Stimulated activated CD8-positive, alpha-beta memory T cell treated with anti-CD3 and anti-CD28 coated beads, Interleukin-7, amount 100 ng/mL, for 24 hours (primary cell): Measurements from ENCODE around the gene OR2A5.
"Not testable (repeated sequence)": the region's sequence is repeated elsewhere in the genome, so short reads cannot be mapped to it uniquely, and the experiment has no call there.

ENCODE experiments used
- DNase-seq: peaks from one replicate; pipeline ENCODE4 v3.0.0-alpha.2; 2020; ENCODE audit warnings: low read depth

OR2A5 gene

DNA sequence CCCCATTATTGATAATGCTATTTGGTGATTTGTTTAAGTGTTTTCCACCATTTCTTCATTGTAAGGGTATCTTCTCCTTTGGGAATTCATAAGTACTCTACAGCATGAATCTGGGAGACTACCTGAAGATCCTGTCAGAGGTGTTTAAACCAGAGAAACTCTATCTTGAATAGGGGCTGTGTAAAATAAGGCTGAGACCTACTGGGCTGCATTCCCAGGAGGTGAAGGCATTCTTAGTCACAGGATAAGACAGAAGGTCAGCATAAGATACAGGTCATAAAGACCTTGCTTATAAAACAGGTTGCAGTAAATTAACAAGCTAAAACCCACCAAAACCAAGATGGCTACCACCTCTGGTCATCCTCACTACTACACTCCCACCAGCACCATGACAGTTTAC lies 13.4 kb upstream of the OR2A5 start:
- no peak for DNase-seq

DNA sequence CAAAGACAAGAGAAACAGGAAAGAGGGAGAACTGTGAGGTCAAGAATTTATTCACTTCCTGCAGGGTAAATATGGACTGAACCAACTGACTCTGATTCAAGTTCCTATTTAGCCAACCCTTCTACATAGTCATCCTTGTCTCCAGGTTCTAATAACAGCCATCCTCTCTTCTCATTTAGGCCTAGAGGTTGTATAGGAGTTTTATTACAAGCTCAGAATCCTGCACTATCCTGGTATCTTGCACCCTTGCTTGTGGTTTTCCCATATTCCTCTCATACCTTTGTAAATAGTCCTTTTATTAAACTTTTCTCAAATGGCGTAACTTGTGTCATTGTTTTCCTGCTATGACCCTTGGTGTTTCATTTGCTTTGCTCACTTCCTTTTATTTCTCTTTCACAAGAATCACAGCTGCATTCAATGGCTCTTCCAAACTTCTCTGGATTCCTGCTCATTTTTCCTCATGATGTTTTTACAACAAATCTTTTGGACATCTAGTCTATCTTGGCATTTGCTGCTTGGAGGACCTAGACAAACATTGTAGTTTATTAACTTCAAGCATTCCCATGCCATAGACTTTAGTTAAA lies 12.4 kb upstream of the OR2A5 start:
- no peak for DNase-seq

DNA sequence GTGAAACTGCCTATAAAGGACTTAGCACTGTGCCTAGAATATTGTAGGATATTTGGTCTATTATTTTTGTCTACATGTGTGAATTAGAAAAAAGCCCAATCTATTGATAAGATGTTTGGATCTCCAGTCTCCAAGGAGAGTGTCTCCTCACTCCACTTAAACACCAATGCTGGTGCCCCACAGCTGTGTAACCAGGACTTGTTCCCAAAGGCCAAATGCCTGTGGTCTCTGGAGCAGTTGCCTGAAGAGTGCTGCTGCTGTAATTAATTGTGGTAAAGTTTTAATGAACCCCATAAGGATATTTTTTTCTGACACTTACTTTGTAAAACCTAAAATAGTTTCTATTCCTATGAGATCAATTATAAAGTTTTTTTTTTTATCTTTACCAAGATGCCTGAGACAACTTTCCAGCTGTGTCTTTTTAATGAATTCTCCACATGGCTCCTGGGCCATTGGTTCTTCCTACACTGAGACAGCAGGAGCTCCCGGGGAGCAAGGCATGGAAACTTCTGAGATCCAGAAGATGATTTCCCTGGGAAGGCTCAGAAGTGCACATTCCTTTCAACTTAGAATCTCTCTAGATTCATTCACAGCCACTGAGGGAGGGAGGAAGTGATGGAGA lies 11.2 kb upstream of the OR2A5 start:
- DNase-seq: no peak

DNA sequence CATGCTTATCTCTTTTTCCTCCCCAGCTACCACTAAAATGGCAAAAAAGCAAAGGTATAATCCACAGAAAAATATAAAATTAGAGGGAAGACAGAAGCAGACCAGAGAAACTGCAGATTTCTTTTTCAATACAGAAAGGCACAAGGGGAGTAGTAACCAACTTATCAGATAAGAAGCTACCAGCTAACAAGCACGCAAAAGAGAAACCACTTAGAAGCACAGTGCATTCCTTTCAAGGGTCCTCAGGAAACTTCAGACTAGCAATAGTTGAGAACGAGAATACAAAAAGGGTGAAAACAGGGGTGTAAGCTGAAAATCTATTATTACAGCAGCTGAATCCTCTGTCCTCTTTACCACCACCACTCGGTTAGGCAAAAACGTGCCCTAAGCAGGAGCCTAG lies 9.9 kb upstream of the OR2A5 start:
- DNase-seq: no peak

DNA sequence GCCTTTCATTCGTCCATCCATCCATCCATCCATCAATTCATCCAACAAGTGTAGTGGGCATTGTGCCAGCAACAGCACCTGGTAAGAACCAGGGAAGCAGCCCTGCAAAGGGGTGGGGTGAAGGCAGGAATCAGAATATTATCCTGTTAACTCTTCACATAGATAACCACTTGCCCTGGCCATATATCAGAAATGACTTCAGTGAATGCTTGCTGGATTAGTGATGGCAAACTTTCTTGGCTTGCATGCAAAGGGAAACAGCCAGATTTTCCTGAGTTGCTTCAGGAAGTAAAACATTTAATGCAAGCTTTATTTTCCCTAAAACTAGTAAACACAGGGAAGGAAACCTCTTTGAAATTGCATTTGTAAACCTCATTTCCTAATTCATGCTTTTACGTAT lies 743 bp downstream of the OR2A5 start:
- DNase-seq: no peak

DNA sequence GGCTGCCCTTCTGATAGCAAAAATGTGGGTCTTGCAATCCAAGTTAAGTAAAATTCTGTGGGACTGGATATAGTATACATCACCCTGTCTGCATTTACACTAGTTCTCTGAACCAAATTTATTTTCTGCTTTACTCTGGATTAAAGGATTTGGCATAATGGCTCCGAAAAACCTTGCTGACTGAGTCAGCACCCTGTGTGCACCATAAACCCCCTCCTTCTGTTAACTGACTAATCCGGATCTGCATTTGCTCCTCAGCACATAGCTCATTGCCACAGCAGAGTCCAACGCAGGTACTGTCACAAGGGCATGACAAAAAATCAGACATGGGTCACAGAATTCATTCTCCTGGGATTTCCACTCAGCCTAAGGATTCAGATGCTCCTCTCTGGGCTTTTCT lies 1.3 kb downstream of the OR2A5 start:
- DNase-seq: no peak

DNA sequence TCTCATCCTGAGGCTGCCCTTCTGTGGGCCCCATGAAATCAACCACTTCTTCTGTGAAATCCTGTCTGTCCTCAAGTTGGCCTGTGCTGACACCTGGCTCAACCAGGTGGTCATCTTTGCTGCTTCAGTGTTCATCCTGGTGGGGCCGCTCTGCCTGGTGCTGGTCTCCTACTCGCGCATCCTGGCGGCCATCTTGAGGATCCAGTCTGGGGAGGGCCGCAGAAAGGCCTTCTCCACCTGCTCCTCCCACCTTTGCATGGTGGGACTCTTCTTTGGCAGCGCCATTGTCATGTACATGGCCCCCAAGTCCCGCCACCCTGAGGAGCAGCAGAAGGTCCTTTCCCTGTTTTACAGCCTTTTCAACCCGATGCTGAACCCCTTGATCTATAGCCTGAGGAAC lies 2.1 kb downstream of the OR2A5 start:
- DNase-seq: not testable (repeated sequence)

DNA sequence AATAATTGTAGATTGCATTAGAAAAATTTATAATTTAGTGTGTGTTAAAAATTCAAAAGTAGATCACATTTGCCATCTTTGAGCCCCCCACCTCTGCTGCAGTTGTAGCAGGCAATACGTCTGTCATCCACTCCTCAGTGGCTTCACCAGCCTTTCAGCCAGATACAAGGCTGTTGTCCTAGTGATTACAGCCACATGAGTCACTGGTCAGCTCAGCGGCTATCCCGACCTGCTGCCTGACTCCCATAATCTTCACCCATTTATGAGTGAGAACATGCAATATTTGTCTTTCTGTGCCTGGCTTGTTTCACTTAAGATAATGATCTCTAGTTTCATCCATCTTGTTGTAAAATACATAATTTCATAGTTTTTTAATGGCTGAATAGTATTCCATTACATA lies 9.2 kb downstream of the OR2A5 start:
- no peak for DNase-seq

DNA sequence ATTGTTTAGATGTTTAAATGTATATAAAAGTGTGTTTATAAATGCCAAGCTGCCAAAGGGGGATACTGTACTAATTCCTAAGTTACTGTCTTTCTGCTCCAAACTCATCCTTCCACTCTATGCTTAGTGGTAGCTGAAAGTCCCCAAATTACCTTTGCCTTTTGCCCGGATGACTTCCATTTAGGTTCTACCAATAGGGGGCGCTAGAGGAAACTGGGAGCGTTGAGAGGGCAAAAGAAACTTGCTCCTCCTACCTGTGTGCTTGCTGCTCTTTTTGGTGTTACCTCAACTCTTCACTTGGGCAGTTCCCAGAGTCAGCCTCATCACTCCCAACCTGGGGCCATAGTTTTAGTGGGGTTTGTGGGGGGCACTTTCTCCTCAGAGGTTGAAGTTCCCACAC lies 15.0 kb downstream of the OR2A5 start:
- no peak for DNase-seq

DNA sequence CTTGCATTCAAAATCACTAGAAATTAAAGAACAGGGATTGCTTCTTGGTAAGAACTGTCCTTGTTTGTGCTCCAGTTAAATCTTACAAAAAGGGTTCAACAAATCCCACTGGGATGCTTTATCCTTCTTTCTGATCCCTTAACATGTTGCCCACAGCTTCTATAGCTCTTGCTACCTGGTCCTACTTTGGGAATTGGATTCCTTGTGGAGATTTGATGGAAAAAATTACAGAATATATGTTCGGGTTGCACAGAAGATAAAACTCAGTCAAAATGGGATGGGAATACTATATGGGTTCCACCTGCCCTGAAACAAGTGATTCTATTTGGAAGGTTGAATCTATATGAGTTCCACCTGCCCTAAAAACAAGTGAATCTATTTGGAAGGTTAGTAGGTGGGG lies 20.8 kb downstream of the OR2A5 start, which contains the start of gene OR2A25:
Gene OR2A25, plus strand, starts transcription at position 301 of the 400 bp plus-strand sequence. CDS start 4,409 bp downstream, outside the sequence.
- no peak for DNase-seq

DNA sequence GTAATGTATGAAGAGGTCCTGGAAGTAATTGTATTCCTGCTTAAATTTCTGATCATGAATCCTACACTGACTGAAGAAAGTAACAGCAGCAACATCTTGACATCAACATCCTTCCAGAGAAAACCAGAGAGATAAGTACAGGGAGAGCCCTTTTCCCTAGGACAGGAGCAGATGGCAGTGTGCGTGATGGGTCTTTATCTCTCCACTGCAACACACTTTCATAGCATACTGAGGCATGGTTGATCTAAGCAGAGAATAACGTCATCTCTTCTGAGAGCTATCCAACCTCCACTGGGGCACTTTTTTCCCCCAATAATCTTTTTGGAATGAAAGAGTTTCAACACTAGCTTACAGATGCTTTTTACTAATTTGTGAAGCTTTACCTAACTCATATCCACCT lies 21.2 kb downstream of the OR2A5 start:
- DNase-seq: no peak

DNA sequence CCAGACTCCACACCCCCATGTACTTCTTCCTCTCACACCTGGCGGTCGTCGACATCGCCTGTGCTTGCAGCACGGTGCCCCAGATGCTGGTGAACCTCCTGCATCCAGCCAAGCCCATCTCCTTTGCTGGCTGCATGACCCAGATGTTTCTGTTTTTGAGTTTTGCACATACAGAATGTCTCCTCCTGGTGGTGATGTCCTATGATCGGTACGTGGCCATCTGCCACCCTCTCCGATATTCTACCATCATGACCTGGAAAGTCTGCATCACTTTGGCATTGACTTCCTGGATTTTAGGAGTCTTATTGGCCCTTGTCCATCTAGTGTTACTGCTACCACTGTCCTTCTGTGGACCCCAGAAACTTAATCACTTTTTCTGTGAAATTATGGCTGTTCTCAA lies 25.6 kb downstream of the OR2A5 start:
- no peak for DNase-seq

DNA sequence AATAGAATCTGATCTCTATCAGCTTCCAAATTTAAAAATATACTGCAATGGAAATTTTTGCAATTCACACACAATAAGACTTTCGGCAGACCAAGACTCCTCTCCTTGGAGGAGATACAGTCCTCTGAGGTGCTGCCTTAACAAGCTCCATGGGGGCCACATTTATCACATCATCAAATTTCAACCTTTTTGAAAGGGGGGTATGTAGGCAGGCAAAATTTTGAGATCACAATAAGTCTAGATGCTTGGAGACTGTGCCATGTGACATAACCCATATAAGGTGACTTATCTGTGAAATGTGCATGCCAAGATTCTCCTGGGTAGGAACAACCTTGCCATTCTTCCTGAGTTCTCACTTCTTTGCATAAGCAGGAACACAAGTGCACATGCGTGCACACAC lies 37.2 kb downstream of the OR2A5 start, which contains the start of gene OR2A12:
Gene OR2A12, plus strand, starts transcription at position 301 of the 400 bp plus-strand sequence. CDS start 8,830 bp downstream, outside the sequence.
- no peak for DNase-seq

DNA sequence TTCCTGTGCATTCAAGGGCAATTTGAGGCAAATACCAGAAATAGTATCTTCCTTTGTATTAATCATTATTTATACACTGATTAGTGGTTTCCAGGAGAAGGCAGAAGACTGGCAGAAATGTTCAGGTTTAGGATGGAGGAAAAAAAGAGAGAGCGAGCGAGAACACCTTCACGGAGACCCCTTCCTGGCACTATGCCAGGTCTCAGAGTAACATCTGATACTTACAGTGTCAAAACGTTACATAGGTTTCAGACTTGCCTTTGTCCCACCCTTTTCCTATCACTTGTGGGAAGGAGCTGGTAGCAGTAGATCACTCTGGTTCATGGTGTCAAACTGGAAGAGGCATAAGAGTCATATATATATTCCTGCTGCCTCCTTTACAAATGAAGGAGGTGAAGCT lies 38.0 kb downstream of the OR2A5 start:
- DNase-seq: no peak

DNA sequence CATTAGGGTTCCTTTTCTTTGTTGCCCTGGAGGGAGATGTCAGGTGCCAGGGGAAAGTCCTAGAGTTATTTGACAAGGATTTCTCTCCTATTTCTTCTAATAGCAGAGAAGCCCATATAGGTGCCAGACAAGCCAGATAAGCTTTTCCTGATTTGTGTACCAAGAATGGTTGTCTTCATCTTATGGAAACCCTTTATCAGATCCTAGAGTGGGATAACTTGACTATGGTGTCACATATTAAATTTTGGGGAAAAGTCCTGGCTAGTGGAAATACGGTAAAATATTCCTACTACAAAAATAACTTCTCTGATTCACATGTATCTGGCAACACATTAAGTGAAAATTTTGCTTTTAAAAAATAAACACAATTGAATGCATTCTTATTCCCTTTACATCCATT lies 38.5 kb downstream of the OR2A5 start:
- no peak for DNase-seq

DNA sequence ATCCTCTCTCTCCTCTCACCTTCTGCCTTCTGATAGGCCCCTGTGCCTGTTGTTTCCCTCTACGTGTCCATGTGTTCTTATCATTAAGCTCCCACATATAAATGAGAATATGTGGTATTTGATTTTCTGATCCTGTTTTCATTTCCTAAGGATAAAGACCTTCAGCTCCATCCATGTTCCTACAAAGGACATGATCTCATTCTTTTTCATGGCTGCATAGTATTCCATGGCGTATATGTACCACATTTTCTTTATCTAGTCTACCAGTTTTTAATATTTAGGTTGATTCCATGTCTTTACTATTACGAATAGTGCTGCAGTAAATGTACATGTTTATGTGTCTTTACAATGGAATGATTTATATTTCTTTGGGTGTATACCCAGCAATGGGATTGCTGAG lies 41.9 kb downstream of the OR2A5 start:
- DNase-seq: no peak

DNA sequence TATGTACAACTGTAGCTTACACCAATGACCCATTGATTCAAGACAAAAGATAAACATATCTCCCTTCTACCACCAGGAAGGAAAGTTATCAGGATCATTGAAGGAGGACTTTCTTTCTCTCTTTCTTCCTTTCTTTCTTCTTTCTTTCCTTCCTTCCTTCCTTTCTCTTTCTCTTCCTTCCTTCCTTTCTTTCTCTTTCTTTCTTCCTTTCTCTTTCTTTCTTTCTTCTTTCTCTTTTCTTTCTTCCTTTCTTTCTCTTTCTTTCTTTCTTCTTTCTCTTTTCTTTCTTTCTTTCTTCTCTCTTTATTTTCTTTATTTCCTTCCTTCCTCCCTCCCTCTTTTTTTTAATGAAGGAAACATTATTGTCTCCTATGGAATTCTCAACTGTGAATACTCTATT lies 50.0 kb downstream of the OR2A5 start:
- no peak for DNase-seq

DNA sequence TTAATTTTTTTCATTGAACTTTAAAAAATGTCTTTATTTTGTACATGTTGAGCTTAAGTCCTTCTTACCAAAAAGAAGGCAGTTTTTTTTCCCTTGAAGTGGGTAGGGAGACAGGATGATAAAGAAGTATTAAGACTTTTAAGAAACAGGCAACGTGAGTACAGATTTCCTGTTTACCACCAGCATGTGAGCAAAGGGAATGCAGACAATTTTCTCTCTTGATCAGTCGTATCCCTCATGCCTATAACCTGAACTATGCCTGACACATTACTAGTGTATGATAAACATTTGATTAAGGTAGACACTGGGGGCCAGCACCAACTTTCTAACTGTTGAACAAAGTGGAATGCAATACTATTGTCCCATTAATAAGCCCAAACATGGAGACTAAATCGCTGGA lies 51.9 kb downstream of the OR2A5 start:
- DNase-seq: no peak

DNA sequence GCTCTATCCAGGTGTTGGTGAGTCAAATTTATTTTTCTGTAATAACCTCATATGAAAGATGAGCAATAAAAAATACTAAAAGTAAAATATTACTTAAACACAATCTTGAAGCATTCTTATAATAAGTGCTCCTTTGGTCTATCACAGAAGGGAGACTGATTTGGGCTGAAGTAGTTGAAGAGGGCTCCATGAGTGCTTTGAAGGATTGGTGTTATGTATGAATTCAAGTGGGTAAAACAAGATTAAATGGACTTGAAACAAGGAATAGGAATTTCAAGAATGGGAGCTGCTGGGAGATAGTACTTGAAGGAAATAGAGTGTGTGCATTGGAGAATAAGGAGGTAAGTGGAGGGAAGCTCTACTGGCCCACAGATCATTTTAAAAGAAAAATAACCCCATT lies 53.3 kb downstream of the OR2A5 start:
- no peak for DNase-seq

DNA sequence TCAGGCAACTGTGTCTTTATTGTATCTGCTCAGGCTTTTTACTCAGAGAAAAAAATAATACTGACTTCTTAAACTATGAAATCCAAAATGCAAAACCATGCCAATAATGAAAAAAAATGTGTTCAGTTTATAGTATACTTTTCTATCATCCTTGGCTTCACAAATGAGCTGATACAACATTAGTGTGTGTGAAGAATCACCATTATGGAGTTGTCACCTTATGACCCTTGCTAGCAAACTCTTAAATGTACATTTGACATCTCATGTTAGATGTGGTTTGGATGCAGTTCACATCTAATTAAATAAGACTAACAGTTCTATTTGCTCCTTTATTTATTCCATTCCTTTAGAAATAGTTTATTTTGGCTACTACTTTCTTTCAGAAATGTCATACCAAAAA lies 56.5 kb downstream of the OR2A5 start:
- no peak for DNase-seq
